Glutamatergic neuron (in vitro differentiated cells): ENCODE measurements around the gene IHH. TPM values are rescaled to one million over a fixed set of nuclear protein-coding genes. Genes with fewer than 3 reads are reported as not detected.

ENCODE experiments used
- DNase-seq: peaks from one replicate; pipeline ENCODE4 v3.0.0; 2022
- H3K27ac Mint-ChIP-seq: one replicate; pipeline ENCODE4 v1.8.0; 2020; ENCODE audit warnings: mild to moderate bottlenecking, mixed read lengths, inconsistent platforms; ENCODE audit not compliant: unreplicated experiment
- H3K27me3 Mint-ChIP-seq: one replicate; pipeline ENCODE4 v1.8.0; 2020; ENCODE audit warnings: mild to moderate bottlenecking, moderate library complexity, mixed read lengths, inconsistent platforms; ENCODE audit not compliant: unreplicated experiment
- H3K36me3 Mint-ChIP-seq: one replicate; pipeline ENCODE4 v1.8.0; 2020; ENCODE audit warnings: mild to moderate bottlenecking, mixed read lengths, inconsistent platforms; ENCODE audit not compliant: unreplicated experiment
- H3K4me1 Mint-ChIP-seq: one replicate; pipeline ENCODE4 v1.8.0; 2020; ENCODE audit warnings: mild to moderate bottlenecking, low read depth, mixed read lengths, inconsistent platforms; ENCODE audit not compliant: unreplicated experiment
- H3K4me3 Mint-ChIP-seq: one replicate; pipeline ENCODE4 v1.8.0; 2020; ENCODE audit warnings: mild to moderate bottlenecking, mixed read lengths, inconsistent platforms; ENCODE audit not compliant: unreplicated experiment
- H3K9me3 Mint-ChIP-seq: one replicate; pipeline ENCODE4 v1.8.0; 2020; ENCODE audit warnings: mild to moderate bottlenecking, moderate library complexity, mixed read lengths, inconsistent platforms; ENCODE audit not compliant: unreplicated experiment
- CTCF ChIP-seq: fragments of 200-600 bp; sonication (generic); IDR thresholded peaks from one replicate; pipeline ENCODE4 v1.5.0; 2021; ENCODE audit not compliant: partially characterized antibody, unreplicated experiment
- total RNA-seq: library from RNA; stranded (reverse); fragmentation: NEBNext Ultra II Directional; extraction: Animal tissue kit (Norgen Biotek cat#: 25700); gene quantifications from one replicate; pipeline ENCODE4 v1.2.1, GENCODE V29; 2021; ENCODE audit not compliant: unreplicated experiment

Gene IHH
- total RNA-seq, 1 donor from 2014 or later: not detected

GRCh38 chr2:219104107-219105035, 43.6 kb upstream of the IHH start:
- peak; percentile 93 for TF ChIP-seq CTCF
- peaks cover 2% of the 10 kb centered on the region for H3K9me3 Mint-ChIP-seq
- H3K36me3 Mint-ChIP-seq: no peaks in the 10 kb centered on the region
- peaks cover 9% of the 10 kb centered on the region for H3K4me1 Mint-ChIP-seq
- H3K4me3 Mint-ChIP-seq: no peak overlapping the region
- H3K27me3 Mint-ChIP-seq: no peaks in the 10 kb centered on the region
- H3K27ac Mint-ChIP-seq: no peak overlapping the region
- DNase-seq: no peak

GRCh38 chr2:219099329-219099728, 38.6 kb upstream of the IHH start:
- no peak overlapping the region for H3K27ac Mint-ChIP-seq
- H3K9me3 Mint-ChIP-seq: peaks cover 2% of the 10 kb centered on the region
- H3K27me3 Mint-ChIP-seq: no peaks in the 10 kb centered on the region
- H3K4me1 Mint-ChIP-seq: no peaks in the 10 kb centered on the region
- no peak for TF ChIP-seq CTCF
- no peak for DNase-seq
- no peak overlapping the region for H3K4me3 Mint-ChIP-seq
- H3K36me3 Mint-ChIP-seq: no peaks in the 10 kb centered on the region

- Mint-ChIP-seq H3K9me3 (no peaks in the 10 kb centered on the region), H3K27me3 (no peaks in the 10 kb centered on the region), H3K36me3 (no peaks in the 10 kb centered on the region), H3K4me3 (no peak overlapping the region), H3K27ac (no peak overlapping the region), H3K4me1 (peaks cover 3% of the 10 kb centered on the region)
- TF ChIP-seq CTCF: no peak
- no peak for DNase-seq
These were observed 34.8 kb upstream of the IHH start for GRCh38 chr2:219095406-219095935.

GRCh38 chr2:219094171-219094570, 33.5 kb upstream of the IHH start:
- no peaks in the 10 kb centered on the region for H3K36me3 Mint-ChIP-seq
- no peaks in the 10 kb centered on the region for H3K27me3 Mint-ChIP-seq
- no peaks in the 10 kb centered on the region for H3K9me3 Mint-ChIP-seq
- no peak overlapping the region for H3K27ac Mint-ChIP-seq
- H3K4me1 Mint-ChIP-seq: peaks cover 3% of the 10 kb centered on the region
- H3K4me3 Mint-ChIP-seq: no peak overlapping the region
- no peak for DNase-seq
- TF ChIP-seq CTCF: no peak
